HG03520 (cell line): ENCODE data around the gene RUSF1.
"Not testable (repeated sequence)": the region's sequence is repeated elsewhere in the genome, so short reads cannot be mapped to it uniquely, and the experiment has no call there.

Experiments
- ATAC-seq: cut with Tn5 transposase; IDR thresholded peaks from one replicate; pipeline ENCODE4 v1.9.1; 2021; ENCODE audit warnings: mild to moderate bottlenecking, moderate library complexity; ENCODE audit not compliant: unreplicated experiment

The RUSF1 gene

DNA sequence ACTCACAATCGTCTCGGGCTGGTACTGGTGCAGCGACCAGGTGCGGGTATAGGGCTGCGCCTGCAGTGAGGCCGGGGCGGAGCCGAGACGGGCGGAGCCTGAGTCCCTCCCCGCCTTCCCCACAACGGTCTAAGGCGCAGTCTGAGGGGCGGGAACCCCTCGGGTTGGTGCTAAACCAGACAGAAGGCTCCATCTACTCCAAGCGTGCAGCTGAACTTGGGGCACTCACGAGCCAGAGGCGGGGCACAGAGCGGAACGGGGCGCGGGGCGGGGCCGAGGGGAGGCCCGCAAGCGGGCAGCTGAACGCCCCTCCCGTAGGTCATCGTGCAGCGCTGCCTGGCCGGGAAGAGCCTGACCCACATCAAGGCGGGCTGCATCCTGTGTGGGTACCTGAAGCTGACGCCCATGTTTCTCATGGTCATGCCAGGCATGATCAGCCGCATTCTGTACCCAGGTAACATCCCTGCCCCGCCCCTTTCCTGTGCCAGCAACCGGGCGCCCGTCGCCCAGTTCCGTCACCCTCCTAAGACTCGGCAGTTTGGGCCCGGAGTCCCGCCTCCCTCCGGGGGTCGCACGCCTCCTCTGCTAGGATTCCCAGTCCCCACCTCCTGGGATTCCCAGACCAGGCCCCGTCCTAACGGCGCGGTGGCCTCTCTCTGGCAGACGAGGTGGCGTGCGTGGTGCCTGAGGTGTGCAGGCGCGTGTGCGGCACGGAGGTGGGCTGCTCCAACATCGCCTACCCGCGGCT, 20.3 kb downstream of the RUSF1 start:
- peak; percentile 86 for ATAC-seq

- ATAC-seq = no peak
These were observed 21.0 kb downstream of the RUSF1 start for GRCh38 chr16:31487071-31487719.

DNA sequence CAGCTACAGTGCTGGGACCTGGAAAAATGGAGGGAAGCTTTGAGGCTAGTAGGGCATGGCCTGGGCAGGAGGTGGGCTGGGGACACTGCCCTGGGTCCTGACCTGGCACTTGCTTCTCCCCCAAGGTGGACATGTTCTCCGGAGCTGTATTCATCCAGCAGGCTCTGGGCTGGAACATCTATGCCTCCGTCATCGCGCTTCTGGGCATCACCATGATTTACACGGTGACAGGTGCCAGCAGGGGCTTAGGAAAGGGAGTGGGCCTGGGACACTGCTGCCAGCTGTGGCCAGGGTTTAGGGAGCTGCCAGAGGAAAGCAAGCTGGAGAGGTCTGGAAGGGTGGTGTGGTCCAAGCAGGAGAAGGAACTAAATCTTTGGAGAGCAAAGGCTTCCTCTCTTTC, 22.1 kb downstream of the RUSF1 start:
- ATAC-seq = no peak

DNA sequence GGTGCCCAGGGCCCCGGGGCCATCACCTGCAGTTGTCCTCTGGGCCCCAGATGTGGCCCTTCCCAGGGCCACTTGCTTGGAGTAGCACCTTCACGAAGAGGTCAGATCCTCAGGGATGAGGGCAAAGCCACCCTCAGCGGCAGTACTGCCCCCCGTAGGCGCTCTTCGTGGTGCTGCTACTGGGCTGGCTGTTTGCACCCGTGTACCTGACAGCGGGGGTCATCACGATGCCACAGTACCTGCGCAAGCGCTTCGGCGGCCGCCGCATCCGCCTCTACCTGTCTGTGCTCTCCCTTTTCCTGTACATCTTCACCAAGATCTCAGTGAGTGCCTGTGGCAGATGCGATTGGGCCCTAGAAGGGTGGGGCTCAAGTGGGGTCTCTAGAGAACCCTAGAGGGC, 22.6 kb downstream of the RUSF1 start:
- no peak for ATAC-seq

- ATAC-seq = no peak
These were observed 23.6 kb downstream of the RUSF1 start for GRCh38 chr16:31484491-31485171.

DNA sequence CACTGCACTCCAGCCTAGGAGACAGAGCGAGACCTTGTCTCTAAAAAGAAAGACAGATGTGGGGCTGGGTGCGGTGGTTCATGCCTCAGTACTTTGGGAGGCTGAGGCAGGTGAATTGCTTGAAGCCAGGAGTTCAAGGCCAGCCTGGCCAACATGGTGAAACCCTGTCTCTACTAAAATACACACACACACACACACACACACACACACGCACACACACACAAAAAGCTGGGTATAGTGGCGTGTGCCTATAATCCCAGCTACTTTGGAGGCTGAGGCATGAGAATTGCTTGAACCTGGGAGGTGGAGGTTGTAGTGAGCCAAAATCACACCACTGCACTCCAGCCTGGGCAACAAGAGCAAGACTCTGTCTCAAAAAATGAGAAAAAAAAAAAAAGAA, 24.1 kb downstream of the RUSF1 start:
- not testable (repeated sequence) for ATAC-seq

DNA sequence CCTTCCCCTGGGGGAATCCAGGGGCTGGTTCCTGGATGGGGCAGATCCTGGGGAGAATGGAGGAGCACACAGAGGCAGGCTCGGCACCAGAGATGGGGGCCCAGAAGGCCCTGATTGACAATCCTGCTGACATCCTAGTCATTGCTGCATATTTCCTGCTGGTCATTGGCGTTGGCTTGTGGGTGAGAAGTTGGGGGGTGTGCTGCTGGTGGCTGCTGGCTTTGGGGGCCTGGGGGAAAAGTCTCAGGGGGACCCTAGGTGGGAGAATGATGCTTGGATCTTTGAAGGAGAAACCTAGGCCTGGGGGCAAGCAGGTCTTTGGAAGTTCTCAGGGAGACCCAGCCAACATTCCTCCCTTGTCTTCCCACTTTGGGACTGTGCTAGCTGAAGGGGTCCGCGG, 25.1 kb downstream of the RUSF1 start, which contains the start of gene SLC5A2:
Gene SLC5A2 (plus strand): TSS at position 43 of the 400 bp plus-strand sequence. CDS start 14 bp downstream, at position 57.
- ATAC-seq = no peak

DNA sequence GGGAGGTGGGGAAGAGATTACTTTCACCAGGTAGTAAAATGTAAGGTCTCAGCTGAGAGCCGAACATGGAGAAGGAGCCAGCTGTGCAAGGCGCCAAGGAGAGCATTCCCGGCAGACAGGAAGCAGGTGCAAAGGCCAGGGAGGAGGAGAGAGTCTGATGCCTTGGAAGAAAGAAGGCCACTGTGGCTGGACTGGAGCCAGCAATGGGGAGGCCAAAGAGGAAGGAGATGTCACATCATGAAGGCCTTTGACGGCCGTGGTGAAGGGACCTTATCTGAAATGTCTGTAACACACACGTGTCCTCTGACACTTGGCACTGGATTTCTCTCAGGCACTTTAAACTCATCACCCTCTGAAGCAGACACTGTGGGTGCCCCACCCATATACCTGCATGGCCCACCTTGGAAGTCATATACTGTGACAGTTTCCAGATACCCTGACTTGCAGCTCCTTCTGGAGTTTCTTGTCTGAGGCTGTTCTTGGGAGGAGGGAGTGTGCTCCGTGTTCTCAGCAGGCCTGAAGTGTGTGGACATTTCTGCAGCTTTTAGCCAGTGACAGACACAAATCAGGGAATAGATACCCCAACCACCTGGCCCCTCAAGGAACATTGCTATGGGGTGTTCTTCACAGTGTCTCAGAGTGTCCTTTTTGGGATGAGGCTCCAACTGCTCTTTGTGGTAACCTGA, 27.2 kb downstream of the RUSF1 start:
- ATAC-seq = no peak

- ATAC-seq = no peak
These were observed 28.4 kb downstream of the RUSF1 start for GRCh38 chr16:31479751-31480150.

GRCh38 chr16:31478956-31479355, 29.2 kb downstream of the RUSF1 start:
- no peak for ATAC-seq

DNA sequence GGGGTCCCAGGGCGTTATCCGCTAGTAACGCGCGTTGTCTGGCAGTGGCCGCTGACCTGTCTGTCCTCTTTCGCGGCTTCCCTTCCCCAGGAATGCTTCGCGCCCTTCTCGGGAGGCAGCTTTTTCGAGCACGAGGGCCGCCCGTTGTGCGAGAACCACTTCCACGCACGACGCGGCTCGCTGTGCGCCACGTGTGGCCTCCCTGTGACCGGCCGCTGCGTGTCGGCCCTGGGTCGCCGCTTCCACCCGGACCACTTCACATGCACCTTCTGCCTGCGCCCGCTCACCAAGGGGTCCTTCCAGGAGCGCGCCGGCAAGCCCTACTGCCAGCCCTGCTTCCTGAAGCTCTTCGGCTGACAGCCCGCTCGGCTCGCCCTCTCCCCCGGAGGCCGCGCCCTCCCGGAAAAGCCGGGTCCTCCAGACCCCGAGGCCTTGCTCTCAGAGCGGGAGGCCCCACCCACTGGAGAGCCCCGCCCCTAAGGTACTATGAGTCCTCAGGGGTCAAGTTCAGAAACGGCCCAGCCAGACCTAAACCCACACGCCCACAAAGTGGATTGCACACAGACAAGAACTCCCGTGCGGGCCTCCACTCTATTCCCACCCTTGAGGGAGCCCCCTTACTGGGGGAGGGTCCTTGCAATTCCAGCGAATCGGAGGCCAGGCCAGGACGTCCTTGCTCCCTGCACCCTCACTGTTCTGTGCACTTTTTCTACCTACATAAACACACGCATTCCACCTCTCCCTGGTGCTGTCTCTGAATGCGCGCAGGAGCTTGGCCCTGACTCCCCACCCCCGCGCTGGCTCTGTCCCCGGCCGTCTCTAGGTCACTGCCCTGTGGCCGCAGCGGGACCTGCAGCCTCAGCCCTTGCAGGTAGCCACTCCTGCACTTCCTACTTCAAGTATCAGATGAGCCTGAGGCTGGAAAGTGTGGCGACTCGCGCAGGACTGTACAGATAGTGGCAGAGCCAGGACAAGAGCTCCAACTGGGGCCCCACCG, 30.7 kb downstream of the RUSF1 start:
- ATAC-seq = no peak

DNA sequence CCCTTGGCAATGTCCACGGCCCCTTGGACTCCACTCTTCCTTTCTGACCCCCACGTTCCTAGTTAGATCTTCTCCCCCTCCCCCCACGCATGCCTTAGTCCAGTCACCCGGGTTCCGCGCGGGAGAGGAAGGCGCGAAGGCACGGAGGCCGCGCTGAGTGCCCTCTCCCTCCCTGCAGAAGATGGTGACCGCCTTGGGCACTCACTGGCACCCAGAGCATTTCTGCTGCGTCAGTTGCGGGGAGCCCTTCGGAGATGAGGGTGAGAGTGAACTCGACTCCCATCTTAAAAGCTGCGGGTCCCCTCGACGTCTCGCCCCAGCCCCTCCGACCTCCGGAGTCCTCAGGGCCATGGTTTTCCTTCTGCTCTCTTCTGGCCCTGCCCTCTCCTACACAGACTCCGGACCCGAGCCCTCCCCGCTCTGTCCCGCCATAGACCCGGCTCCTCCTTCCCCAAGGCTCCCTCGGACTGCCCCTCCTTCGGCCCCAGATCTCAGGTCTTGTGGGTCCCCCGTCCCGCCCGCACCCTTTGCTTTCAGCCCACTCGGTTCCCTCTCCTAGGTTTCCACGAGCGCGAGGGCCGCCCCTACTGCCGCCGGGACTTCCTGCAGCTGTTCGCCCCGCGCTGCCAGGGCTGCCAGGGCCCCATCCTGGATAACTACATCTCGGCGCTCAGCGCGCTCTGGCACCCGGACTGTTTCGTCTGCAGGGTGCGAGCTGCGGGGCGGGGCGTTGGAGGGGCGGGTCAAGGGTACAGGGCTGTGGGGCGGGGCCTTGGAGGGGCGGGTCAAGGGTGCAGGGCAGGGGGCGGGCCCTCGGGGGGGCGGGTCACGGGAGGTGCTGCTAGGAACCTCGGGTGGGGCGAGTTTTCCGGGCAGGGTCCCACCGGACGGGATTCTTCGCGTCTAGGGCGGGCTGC, 31.6 kb downstream of the RUSF1 start:
- peak; percentile 43 for ATAC-seq

DNA sequence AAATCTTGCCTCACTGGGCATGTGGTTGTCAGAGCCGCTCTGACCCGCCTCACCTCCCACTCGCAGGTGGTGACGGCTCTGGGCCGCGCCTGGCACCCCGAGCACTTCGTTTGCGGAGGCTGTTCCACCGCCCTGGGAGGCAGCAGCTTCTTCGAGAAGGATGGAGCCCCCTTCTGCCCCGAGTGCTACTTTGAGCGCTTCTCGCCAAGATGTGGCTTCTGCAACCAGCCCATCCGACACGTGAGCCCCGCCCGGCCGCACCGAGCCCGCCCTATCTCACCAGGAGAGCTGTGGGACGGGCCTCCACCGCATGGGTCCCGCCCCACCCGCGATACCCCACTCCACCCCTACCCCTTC, 32.3 kb downstream of the RUSF1 start:
- no peak for ATAC-seq

DNA sequence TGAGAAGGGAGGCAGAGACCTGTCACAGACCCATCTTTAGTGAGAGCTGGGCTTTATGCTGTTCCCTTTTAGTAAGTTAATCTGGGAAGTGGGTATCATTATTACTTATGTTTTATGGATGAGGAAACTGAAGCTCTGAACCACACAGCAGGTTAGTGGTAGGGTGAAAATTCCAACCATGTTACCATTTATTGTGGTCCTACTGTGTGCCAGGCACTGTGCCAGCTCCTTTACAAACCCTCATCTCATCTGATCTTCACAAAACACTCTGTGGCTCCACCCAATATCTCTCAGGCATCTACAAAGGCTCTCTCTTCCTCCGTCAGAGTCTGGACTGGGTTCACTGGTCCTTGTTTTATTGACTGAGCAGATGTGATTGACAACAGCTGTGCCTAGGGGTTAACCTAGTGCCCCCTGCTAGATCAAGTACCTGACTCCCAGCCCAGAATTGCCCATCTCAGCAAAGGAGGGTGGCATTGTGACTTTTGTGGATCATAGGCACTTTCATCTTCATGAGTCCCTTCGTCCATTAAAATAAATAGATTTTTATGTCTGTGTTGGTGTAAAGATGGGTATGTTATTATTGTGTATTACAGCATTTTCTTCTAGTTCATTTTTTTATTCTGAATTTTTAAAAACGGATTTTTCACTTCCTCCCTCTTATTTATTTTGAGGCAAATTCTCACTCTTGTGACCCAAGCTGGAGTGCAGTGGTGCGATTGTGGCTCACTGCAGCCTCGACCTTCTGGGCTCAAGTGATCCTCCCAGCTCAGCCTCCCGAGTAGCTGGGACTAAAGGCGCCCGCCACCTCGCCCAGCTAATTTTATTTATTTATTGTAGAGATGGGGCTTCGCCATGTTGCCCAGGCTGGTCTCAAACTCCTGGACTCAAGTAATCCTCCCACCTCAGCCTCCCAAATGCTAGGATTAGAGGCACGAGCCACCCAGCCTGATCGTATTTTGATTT, 33.1 kb downstream of the RUSF1 start:
- ATAC-seq = no peak

GRCh38 chr16:31474173-31474714, 33.9 kb downstream of the RUSF1 start:
- ATAC-seq = no peak

DNA sequence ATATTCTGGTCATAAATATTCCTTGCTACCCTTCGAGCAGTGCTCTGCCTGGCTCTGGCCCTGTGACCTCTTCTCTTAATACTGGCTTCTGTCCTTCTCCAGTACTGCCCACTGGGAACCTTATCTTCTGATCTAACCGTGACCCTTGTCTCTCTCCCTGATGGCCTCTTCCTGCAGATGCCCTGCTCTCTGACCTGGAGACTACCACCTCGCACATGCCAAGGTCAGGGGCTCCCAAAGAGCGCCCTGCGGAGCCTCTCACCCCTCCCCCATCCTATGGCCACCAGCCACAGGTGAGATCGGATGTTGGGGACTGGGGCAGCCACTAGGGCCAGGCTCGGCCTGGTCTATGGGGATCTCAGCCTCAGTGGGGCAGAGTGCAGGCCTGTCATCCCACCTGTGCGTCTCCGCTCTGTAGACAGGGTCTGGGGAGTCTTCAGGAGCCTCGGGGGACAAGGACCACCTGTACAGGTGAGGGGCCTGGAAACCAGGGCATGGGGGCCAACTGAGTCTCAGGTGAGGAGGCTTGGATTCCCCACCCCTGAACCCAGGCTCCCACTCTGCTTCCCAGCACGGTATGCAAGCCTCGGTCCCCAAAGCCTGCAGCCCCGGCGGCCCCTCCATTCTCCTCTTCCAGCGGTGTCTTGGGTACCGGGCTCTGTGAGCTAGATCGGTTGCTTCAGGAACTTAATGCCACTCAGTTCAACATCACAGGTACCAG, 34.8 kb downstream of the RUSF1 start:
- ATAC-seq = no peak

GRCh38 chr16:31472709-31473203, 35.4 kb downstream of the RUSF1 start:
- ATAC-seq = no peak
